Breast epithelium (tissue), 3 donors: ENCODE measurements around the gene LMNTD1.

Source experiments
- POLR2A ChIP-seq: fragments of 450-650 bp; IDR thresholded peaks from one replicate; pipeline ENCODE4 v1.6.1; 2016; ENCODE audit warnings: antibody characterized with exemption, mild to moderate bottlenecking, moderate library complexity
- POLR2AphosphoS5 ChIP-seq, 3 donors: sonication (generic); formaldehyde crosslinking; IDR thresholded peaks; one replicate each; pipeline ENCODE4 v1.6.1; 2017; ENCODE audit warnings: antibody characterized with exemption in 3 of 3
- TF ChIP-seq, protein P1 (sequence below), 3 donors: fragments of 450-650 bp; IDR thresholded peaks; one replicate each; pipeline ENCODE4 v1.5.1; 2016 to 2017; ENCODE audit warnings: antibody characterized with exemption in 3 of 3, mild to moderate bottlenecking in 3 of 3, moderate library complexity in 3 of 3

DNA sequence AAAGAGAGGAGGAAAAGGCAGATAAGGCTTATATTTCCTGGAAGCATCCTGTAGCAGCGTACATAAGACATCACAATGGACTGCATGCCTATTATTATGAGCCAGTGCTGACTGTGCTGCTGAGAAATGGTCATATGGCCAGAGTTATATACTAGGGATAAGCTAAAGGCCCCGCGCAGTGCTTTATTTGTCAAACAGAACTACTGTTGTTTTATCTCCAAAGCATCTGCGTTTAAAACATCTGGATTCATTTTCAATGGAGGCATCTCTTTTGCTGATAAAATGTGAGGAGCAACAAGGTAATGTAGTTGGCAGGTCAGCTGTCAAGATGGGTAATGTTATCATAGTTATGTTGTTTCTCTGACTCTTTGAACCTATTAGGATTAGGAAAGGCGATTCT is 28.0 kb upstream of the LMNTD1 start:
- TF ChIP-seq, protein P1, sequence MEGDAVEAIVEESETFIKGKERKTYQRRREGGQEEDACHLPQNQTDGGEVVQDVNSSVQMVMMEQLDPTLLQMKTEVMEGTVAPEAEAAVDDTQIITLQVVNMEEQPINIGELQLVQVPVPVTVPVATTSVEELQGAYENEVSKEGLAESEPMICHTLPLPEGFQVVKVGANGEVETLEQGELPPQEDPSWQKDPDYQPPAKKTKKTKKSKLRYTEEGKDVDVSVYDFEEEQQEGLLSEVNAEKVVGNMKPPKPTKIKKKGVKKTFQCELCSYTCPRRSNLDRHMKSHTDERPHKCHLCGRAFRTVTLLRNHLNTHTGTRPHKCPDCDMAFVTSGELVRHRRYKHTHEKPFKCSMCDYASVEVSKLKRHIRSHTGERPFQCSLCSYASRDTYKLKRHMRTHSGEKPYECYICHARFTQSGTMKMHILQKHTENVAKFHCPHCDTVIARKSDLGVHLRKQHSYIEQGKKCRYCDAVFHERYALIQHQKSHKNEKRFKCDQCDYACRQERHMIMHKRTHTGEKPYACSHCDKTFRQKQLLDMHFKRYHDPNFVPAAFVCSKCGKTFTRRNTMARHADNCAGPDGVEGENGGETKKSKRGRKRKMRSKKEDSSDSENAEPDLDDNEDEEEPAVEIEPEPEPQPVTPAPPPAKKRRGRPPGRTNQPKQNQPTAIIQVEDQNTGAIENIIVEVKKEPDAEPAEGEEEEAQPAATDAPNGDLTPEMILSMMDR (IDR thresholded peaks at IDR 0.05), result no peak
- no peak for TF ChIP-seq POLR2A
- no peak for TF ChIP-seq POLR2AphosphoS5 (IDR thresholded peaks at IDR 0.05)
